Measurements from ENCODE around the gene A1CF. TPM values are rescaled to one million over a fixed set of nuclear protein-coding genes. Genes with fewer than 3 reads are reported as not detected.
"Not testable (repeated sequence)": the region's sequence is repeated elsewhere in the genome, so short reads cannot be mapped to it uniquely, and the experiment has no call there.

Gene A1CF
- total RNA-seq, 1 donor from 2014 or later = not detected

- TF ChIP-seq CTCF (IDR thresholded peaks at IDR 0.05; ENCODE audit: unreplicated experiment) = peak; percentile 42
- Mint-ChIP-seq H3K27ac (ENCODE audit: unreplicated experiment) (no peak overlapping the region), H3K36me3 (ENCODE audit: low read depth, unreplicated experiment) (no peaks in the 10 kb centered on the region), H3K9me3 (ENCODE audit: unreplicated experiment) (no peaks in the 10 kb centered on the region), H3K4me3 (ENCODE audit: unreplicated experiment) (no peak overlapping the region), H3K27me3 (ENCODE audit: unreplicated experiment) (peaks cover 2% of the 10 kb centered on the region), H3K4me1 (ENCODE audit: unreplicated experiment) (no peaks in the 10 kb centered on the region)
- DNase-seq (ENCODE audit: low spot score) = no peak
These were observed 96.2 kb downstream of the A1CF start for GRCh38 chr10:50788951-50789945.

- not testable (repeated sequence) for H3K27ac Mint-ChIP-seq (ENCODE audit: unreplicated experiment)
These were observed 97.5 kb downstream of the A1CF start for GRCh38 chr10:50787962-50788361.

GRCh38 chr10:50782017-50782416 is 103.4 kb downstream of the A1CF start:
- not testable (repeated sequence) for H3K36me3 Mint-ChIP-seq (ENCODE audit: low read depth, unreplicated experiment); H3K4me1 Mint-ChIP-seq (ENCODE audit: unreplicated experiment); H3K27ac Mint-ChIP-seq (ENCODE audit: unreplicated experiment); H3K27me3 Mint-ChIP-seq (ENCODE audit: unreplicated experiment); DNase-seq (ENCODE audit: low spot score); H3K4me3 Mint-ChIP-seq (ENCODE audit: unreplicated experiment); H3K9me3 Mint-ChIP-seq (ENCODE audit: unreplicated experiment)

More at GRCh38 chr10:50787962-50788361, 97.5 kb downstream of the A1CF start:
- H3K4me1 Mint-ChIP-seq (ENCODE audit: unreplicated experiment); H3K27me3 Mint-ChIP-seq (ENCODE audit: unreplicated experiment); DNase-seq (ENCODE audit: low spot score); H3K36me3 Mint-ChIP-seq (ENCODE audit: low read depth, unreplicated experiment); H3K9me3 Mint-ChIP-seq (ENCODE audit: unreplicated experiment); H3K4me3 Mint-ChIP-seq (ENCODE audit: unreplicated experiment): not testable (repeated sequence)

GRCh38 chr10:50780036-50780435 is 105.4 kb downstream of the A1CF start:
- H3K4me1 Mint-ChIP-seq (ENCODE audit: unreplicated experiment); H3K36me3 Mint-ChIP-seq (ENCODE audit: low read depth, unreplicated experiment); DNase-seq (ENCODE audit: low spot score); H3K27ac Mint-ChIP-seq (ENCODE audit: unreplicated experiment); H3K4me3 Mint-ChIP-seq (ENCODE audit: unreplicated experiment); H3K27me3 Mint-ChIP-seq (ENCODE audit: unreplicated experiment); H3K9me3 Mint-ChIP-seq (ENCODE audit: unreplicated experiment): not testable (repeated sequence)

- H3K4me3 Mint-ChIP-seq (ENCODE audit: unreplicated experiment); H3K27me3 Mint-ChIP-seq (ENCODE audit: unreplicated experiment); H3K36me3 Mint-ChIP-seq (ENCODE audit: low read depth, unreplicated experiment); DNase-seq (ENCODE audit: low spot score); H3K4me1 Mint-ChIP-seq (ENCODE audit: unreplicated experiment); H3K27ac Mint-ChIP-seq (ENCODE audit: unreplicated experiment); H3K9me3 Mint-ChIP-seq (ENCODE audit: unreplicated experiment): not testable (repeated sequence)
These were observed 110.6 kb downstream of the A1CF start for GRCh38 chr10:50774868-50775267.

- not testable (repeated sequence) for H3K4me3 Mint-ChIP-seq (ENCODE audit: unreplicated experiment); H3K9me3 Mint-ChIP-seq (ENCODE audit: unreplicated experiment); H3K27ac Mint-ChIP-seq (ENCODE audit: unreplicated experiment); H3K4me1 Mint-ChIP-seq (ENCODE audit: unreplicated experiment); H3K27me3 Mint-ChIP-seq (ENCODE audit: unreplicated experiment); DNase-seq (ENCODE audit: low spot score); H3K36me3 Mint-ChIP-seq (ENCODE audit: low read depth, unreplicated experiment)
These were observed 113.4 kb downstream of the A1CF start for GRCh38 chr10:50772042-50772441.

- H3K9me3 Mint-ChIP-seq (ENCODE audit: unreplicated experiment); H3K36me3 Mint-ChIP-seq (ENCODE audit: low read depth, unreplicated experiment); H3K4me1 Mint-ChIP-seq (ENCODE audit: unreplicated experiment); DNase-seq (ENCODE audit: low spot score); H3K27ac Mint-ChIP-seq (ENCODE audit: unreplicated experiment); H3K4me3 Mint-ChIP-seq (ENCODE audit: unreplicated experiment); H3K27me3 Mint-ChIP-seq (ENCODE audit: unreplicated experiment): not testable (repeated sequence)
These were observed 118.5 kb downstream of the A1CF start for GRCh38 chr10:50766774-50767513.

Other genes with a start within 250 kb of the A1CF start
- gene ASAH2B, start 145.7 kb downstream of the A1CF start, total RNA-seq (ENCODE audit: unreplicated experiment) = 5.7 TPM
- gene PRKG1, start 188.9 kb upstream of the A1CF start, total RNA-seq (ENCODE audit: unreplicated experiment) = 10.7 TPM

Measured in endothelial cell (in vitro differentiated cells).